GM10266 (cell line): Measurements from ENCODE around the gene CADM3.

Source experiments
- DNase-seq: peaks from one replicate; pipeline ENCODE4 v3.0.0; 2012; ENCODE audit errors: extremely low spot score
- TF ChIP-seq, protein P1 (sequence below): IDR thresholded peaks from 2 replicates; pipeline ENCODE4 v1.5.1; 2012; ENCODE audit warnings: mild to moderate bottlenecking, low read depth; ENCODE audit not compliant: control insufficient read depth, insufficient read depth; ENCODE audit errors: missing control alignments

The CADM3 gene

DNA sequence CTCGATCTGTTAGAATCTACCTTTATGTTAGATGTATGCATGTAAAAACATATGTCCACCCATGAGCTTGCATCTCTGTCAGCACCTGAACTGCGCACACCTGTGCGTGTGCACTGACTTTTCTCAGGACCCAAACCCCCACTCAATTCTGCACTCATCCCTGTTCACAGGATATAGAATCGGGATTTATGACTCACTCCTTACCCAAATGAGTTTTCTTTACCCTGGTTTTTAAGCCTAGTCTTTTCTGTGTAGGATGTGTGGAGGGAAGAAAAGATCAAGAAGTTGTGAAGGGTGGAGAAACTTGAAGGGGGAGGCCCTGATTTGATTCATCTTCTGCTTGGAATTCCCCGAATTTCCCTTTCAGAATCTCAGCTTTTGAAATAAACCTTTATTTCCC lies 35.7 kb downstream of the CADM3 start:
- no peak for DNase-seq
- TF ChIP-seq, protein P1, sequence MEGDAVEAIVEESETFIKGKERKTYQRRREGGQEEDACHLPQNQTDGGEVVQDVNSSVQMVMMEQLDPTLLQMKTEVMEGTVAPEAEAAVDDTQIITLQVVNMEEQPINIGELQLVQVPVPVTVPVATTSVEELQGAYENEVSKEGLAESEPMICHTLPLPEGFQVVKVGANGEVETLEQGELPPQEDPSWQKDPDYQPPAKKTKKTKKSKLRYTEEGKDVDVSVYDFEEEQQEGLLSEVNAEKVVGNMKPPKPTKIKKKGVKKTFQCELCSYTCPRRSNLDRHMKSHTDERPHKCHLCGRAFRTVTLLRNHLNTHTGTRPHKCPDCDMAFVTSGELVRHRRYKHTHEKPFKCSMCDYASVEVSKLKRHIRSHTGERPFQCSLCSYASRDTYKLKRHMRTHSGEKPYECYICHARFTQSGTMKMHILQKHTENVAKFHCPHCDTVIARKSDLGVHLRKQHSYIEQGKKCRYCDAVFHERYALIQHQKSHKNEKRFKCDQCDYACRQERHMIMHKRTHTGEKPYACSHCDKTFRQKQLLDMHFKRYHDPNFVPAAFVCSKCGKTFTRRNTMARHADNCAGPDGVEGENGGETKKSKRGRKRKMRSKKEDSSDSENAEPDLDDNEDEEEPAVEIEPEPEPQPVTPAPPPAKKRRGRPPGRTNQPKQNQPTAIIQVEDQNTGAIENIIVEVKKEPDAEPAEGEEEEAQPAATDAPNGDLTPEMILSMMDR: no peak

DNA sequence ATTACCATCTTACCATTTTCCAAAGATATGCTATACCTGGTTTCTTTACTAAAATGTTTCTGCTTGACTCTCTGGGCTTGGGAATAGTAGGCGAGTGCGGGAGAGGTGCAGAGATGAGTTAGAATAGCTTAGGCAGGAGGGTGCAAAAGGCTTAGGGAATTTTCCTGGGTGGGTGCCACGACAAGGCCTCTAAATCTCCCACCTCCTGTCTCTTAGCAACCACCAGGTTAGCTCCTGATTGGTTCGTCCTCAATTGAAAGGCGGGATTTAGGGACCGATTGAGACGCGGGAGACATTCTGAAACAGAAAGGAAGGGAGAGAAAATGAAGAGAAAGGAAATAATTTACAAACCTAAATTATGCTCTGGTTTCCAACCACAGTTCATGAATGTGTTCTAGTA lies 36.4 kb downstream of the CADM3 start:
- no peak for DNase-seq
- TF ChIP-seq, protein P1: no peak

DNA sequence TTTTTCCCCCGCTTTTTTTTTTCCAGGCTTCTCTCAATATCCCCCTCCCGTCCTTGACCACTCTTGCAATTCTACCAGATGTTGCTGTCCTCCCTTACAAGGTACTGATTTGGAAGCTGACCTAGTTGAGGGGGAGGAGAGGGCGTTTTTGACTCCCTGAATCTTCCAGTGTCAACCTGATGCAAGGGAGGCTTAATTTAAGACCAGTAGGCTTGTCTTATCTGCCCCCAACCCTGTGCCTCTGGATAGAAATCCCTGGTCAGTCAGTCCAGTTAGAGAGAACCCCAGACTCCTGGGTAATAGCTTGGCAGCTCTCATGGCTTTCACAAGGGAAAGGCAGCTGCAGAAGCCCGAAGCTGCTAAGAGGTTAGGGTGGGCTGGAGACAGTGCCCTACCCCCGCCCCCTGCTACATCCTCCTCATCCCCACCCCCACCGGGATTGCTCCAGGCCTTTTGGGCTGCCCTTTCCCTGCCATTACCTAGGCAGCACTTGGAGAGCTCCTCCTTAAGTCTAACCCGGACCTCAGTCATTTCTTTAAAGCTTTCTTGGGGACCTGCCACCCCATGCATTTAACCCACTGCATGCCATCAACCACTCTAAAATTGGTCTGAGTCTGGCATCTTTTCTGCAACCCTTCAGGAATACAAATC lies 36.9 kb downstream of the CADM3 start:
- DNase-seq: no peak
- TF ChIP-seq, protein P1: no peak

DNA sequence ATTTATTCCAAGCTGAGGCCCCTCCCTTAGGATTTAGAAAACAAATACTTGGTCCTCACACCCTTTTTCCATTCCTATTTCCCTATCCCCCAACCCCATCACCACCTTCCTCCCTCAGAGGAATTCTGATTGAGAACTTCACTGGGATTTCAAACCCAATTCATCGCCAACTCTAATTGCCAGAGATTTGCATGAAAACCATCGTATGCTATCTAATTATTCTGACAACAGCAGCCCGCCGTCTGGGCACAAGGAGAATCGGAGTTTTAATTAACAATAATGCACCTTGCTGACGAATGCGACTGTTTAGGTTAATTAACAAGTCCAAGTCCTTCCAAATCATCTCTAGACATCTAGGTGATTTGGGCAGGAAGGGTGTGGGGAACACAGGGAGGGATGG lies 37.6 kb downstream of the CADM3 start:
- no peak for DNase-seq

DNA sequence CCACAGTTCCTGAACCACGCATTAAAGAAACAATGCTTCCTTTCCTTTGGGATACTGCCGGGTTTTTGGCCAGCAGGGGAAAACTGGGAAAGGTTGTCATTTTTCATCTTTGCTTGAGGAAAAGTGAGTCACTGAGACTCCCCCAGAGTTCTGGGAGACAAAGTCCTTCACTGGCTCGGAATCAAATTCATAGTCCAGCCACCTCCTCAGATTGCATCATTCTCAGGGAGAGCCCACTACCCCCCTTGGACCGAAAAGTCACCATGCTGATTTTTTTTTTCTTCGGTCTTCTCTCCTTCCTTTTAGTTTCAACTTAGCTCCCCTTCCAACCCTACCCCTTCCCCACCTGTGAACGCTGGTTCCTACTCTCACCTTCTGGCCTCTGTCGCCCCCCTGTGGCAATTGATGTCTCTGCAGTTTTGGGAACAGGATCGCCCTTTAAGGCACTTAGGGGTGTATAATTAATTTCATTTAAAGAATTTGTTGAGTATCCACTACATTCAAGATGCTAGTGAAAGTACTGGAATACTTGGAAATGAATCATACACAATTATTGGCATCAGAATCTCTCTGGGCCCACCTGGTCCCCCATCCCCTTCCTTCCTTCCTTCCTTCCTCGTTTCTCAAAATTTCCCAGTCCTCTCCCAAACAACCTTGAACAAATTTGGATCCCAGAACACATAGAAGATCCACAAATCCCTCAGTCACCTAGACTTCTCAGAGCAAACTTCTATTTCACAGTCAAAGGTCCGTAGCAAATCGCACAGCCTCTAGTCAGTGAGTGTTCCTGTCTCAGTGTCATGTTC lies 40.1 kb downstream of the CADM3 start:
- peak; percentile 33 for DNase-seq
- TF ChIP-seq, protein P1: peak; percentile 91

More for the DNA sequence above, 37.6 kb downstream of the CADM3 start:
- TF ChIP-seq, protein P1: no peak

DNA sequence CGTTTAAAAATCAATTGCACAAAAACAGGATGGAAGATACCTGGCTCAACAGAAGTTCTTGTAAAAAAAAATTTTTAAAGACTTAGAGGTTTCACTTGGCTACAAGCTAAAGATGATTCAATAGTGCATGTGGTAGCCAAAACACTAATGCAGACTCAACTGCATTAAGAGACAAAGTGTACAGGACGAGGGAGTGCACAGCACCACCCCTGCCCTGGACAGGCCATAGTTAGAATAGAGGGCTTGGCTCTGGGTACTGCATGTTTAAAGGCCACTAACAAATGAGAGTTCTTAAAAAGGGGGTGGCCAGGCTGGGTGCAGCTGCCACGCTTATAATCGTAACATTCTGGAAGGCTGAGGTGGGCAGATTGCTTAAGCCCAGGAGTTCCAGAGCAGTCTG lies 41.2 kb downstream of the CADM3 start:
- TF ChIP-seq, protein P1: no peak

DNA sequence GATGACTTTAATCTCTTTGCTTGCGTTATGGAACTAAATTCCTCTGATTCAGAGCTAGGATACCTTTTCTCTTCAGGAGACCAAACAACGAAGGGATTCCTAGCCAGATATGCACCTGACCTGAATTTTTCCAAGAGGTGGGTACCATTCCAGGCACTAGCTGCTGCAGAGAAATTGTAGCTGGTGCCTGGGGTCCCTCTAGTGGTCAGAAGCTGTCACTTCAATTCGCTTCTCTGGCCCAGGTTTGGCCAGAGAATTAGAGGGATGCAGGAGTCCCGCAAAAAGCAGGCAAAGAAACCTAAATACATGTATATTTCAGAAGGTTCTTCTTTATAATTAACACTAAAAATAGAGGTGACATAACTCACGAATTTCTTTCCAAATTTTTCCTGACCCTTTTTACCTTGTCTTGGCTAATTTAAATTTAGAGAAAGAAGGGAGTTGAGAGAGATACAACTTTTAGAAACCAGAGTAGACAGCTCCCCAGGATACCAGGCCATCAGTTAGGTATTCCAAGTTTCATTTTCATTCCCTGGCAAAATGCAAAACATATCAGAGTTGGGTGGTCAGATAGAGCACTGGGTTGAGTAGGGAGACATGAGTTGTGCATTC lies 42.8 kb downstream of the CADM3 start:
- peak; percentile 48 for DNase-seq
- TF ChIP-seq, protein P1: peak; percentile 86

More for the DNA sequence above, 41.2 kb downstream of the CADM3 start:
- no peak for DNase-seq
